MCF 10A (cell line): ENCODE results near the gene ST3GAL6. TPM values are rescaled to one million over a fixed set of nuclear protein-coding genes. Genes with fewer than 3 reads are reported as not detected.

ENCODE experiments used
- BruUV-seq: library from RNA; stranded (reverse); fragments of 400-500 nt; replicated peaks from 2 replicates; lab custom pipeline; 2021; lab: Mats Ljungman, UMichigan
- CTCF ChIA-PET: fragments of 300-600 bp; sonication (Branson Sonifier 250); formaldehyde crosslinking; extraction: SDS; loops from one replicate; lab custom pipeline; 2021; ENCODE audit warnings: antibody characterized with exemption, inconsistent platforms; lab: Yijun Ruan, JAX
- POLR2A ChIA-PET: fragments of 300-600, 350-650 bp; sonication (Branson Sonifier 250); formaldehyde crosslinking; extraction: SDS; loops from one replicate; lab custom pipeline; 2020; ENCODE audit warnings: antibody characterized with exemption, inconsistent platforms; lab: Yijun Ruan, JAX
- DNase-seq: peaks from one replicate; pipeline ENCODE4 v3.0.0-alpha.2; 2018; ENCODE audit not compliant: unreplicated experiment
- H3K27ac Mint-ChIP-seq: one replicate; pipeline ENCODE4 v1.8.0; 2022; ENCODE audit warnings: mild to moderate bottlenecking, low read depth, mixed read lengths; ENCODE audit not compliant: unreplicated experiment
- H3K27me3 Mint-ChIP-seq: one replicate; pipeline ENCODE4 v1.8.0; 2022; ENCODE audit warnings: mixed read lengths; ENCODE audit not compliant: insufficient read depth, unreplicated experiment
- H3K36me3 Mint-ChIP-seq: one replicate; pipeline ENCODE4 v1.8.0; 2022; ENCODE audit warnings: mild to moderate bottlenecking, moderate library complexity, mixed read lengths; ENCODE audit not compliant: insufficient read depth, unreplicated experiment
- H3K4me1 Mint-ChIP-seq: one replicate; pipeline ENCODE4 v1.8.0; 2022; ENCODE audit warnings: mixed read lengths; ENCODE audit not compliant: insufficient read depth, unreplicated experiment
- H3K4me3 Mint-ChIP-seq: one replicate; pipeline ENCODE4 v1.8.0; 2022; ENCODE audit warnings: mild to moderate bottlenecking, moderate library complexity, mixed read lengths; ENCODE audit not compliant: unreplicated experiment
- H3K9me3 Mint-ChIP-seq: one replicate; pipeline ENCODE4 v1.8.0; 2022; ENCODE audit warnings: mixed read lengths; ENCODE audit not compliant: unreplicated experiment
- intact Hi-C: fragments of 100-400 bp; cut with micrococcal nuclease; formaldehyde crosslinking; loops from 2 replicates; pipeline ENCODE4 v1.14.1; 2022
- total RNA-seq: library from RNA; stranded (reverse); gene quantifications from 2 replicates; pipeline ENCODE4 v1.2.3, GENCODE V29; 2022
- TF ChIP-seq, protein P1 (sequence below): fragments of 200-600 bp; IDR thresholded peaks from one replicate; pipeline ENCODE4 v1.8.0; 2022; ENCODE audit warnings: antibody characterized with exemption, mild to moderate bottlenecking; ENCODE audit not compliant: unreplicated experiment

ST3GAL6 gene
- total RNA-seq, 1 experiment from 2014 or later: 1.2 TPM

DNA sequence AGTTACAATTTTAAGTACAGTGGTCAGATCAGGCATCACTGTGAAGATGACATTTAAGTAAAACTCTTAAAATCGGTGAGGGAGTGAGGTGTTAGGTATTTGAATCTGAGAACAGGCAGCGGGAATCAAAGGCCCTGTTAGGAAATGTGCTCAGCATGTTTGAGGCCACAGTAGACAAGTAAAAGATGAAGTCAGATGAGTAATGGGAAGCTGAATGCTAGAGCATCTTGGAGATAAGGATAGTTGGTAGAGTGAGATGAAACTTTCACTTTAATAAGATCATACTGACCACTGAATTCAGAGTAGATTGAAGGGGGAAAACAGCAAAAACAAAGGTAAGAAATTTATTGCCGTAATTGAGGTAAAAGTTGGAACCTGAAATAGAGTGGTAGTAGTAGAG is 76.7 kb downstream of the ST3GAL6 start:
- intact Hi-C loops: no loop called here
- no peak for DNase-seq
- TF ChIP-seq, protein P1, sequence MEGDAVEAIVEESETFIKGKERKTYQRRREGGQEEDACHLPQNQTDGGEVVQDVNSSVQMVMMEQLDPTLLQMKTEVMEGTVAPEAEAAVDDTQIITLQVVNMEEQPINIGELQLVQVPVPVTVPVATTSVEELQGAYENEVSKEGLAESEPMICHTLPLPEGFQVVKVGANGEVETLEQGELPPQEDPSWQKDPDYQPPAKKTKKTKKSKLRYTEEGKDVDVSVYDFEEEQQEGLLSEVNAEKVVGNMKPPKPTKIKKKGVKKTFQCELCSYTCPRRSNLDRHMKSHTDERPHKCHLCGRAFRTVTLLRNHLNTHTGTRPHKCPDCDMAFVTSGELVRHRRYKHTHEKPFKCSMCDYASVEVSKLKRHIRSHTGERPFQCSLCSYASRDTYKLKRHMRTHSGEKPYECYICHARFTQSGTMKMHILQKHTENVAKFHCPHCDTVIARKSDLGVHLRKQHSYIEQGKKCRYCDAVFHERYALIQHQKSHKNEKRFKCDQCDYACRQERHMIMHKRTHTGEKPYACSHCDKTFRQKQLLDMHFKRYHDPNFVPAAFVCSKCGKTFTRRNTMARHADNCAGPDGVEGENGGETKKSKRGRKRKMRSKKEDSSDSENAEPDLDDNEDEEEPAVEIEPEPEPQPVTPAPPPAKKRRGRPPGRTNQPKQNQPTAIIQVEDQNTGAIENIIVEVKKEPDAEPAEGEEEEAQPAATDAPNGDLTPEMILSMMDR: no peak
- ChIA-PET POLR2A (no interaction called here), CTCF (interaction anchor here (0.9 kb wide), 1 partner anchor 805 kb away, joined by 4 read pairs; no protein-coding TSS in a partner anchor)
- no peak overlapping the region for H3K4me3 Mint-ChIP-seq
- BruUV-seq: no TSS peak
- peaks cover 23% of the 10 kb centered on the region for H3K36me3 Mint-ChIP-seq
- peaks cover 7% of the 10 kb centered on the region for H3K9me3 Mint-ChIP-seq
- H3K27ac Mint-ChIP-seq: peak overlapping the region; percentile 0
- no peaks in the 10 kb centered on the region for H3K4me1 Mint-ChIP-seq
- no peaks in the 10 kb centered on the region for H3K27me3 Mint-ChIP-seq

DNA sequence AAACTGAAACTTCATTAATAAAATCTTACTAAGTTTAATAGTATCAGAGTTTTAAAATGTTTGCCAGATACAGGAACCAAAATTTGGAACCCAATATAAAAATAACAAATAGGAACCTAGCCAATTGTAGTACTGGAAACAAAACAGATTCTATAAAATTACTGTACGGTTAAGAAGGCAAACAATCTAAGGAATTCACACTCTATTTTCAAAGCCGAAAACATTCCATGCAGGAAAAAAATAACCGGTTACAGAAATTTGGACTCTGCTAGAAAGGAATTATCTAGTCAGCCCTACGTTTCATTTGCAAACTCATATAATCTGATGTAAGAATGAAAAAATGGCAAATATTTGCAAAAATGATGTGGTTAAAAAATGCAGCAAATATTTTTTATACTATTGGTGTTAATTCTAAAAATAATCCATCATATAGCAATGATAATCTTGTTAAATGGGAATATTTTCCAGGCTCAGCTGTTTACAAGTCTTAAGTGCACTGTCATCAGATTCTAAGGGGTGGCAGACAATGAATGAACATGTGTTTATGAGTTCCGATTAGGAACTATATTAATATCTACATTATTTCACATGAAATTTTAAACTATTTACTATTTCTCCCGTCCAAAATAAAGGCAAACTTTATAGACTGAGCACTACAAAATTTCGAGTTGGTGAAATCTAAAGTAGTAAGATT is 80.3 kb downstream of the ST3GAL6 start:
- no TSS peak for BruUV-seq
- TF ChIP-seq, protein P1: no peak
- Mint-ChIP-seq H3K27me3 (no peaks in the 10 kb centered on the region), H3K27ac (no peak overlapping the region), H3K36me3 (peaks cover 24% of the 10 kb centered on the region), H3K9me3 (peaks cover 7% of the 10 kb centered on the region), H3K4me3 (no peak overlapping the region), H3K4me1 (peaks cover 6% of the 10 kb centered on the region)
- ChIA-PET CTCF (interaction anchor here (1.1 kb wide), 1 partner anchor 150 kb away, joined by 3 read pairs; no protein-coding TSS in a partner anchor), POLR2A (no interaction called here)
- intact Hi-C loops: no loop called here
- no peak for DNase-seq

Other genes with a start within 250 kb of the ST3GAL6 start
- gene CLDND1, start 240.4 kb upstream of the ST3GAL6 start, total RNA-seq: 128 and 173 TPM in 2 replicates
- gene GPR15, start 231.4 kb upstream of the ST3GAL6 start, total RNA-seq: not detected in 2 replicates
- 10.8 and 11.2 TPM in 2 replicates for gene CPOX, start 169.7 kb upstream of the ST3GAL6 start, total RNA-seq
- gene DCBLD2, start 138.4 kb downstream of the ST3GAL6 start, total RNA-seq: 161 and 206 TPM in 2 replicates